Stimulated activated naive CD4-positive, alpha-beta T cell treated with Interleukin-2 at 50 U/mL for 16 hours (primary cell): ENCODE measurements around the gene PAPOLA.
A peak's percentile ranks its signal among the peaks of the same experiment; 100 is the strongest.

ENCODE experiments used
- DNase-seq: peaks from one replicate; lab custom pipeline; 2025; lab: John Stamatoyannopoulos, UW

Gene PAPOLA

DNA sequence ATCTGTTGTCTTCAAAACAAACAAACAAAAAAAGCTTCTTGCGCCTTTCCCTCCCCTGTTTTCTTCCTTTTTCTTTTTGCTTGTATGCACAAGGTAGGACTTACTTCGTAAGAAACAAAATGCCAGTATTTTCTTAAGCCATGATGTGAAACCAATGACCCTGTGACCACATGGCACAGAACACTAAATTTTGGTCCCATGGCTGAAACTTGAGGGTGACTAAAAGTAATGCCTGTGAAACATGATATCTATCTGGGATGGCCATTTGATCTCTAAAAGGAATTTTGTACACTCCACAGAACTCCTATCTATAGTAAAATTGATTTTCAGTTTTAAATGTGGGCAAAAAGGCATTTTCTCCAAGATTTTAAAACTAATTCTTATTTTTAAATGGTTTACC is 63.6 kb downstream of the PAPOLA start:
- DNase-seq, result no peak

DNA sequence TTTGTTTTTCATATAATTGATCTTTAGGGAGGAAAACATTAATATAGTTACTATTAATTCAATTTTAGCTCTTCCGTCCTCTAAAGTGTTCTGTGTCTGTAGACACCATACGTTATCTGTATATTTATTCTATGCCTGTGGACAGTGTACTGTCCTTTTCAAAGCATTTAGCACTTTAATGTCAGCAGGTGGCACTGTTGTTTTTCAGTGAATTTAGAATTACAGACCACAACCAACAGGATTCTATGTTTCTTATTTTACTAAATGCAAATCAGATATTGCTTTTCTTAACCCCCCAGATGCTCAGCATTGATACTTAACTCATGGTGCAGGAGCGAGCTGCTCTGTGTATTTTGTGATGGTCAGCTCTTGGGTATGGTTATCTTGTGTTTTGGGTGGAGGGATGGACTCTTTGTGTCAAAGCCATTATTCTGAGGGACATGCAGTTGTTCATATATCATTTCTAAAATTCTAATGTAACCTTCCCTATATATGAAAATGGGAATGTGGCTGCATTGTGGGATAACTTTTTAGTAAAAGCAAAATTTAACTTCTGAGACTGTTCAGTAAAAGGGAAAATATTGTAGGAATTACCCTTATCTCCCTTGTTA is 65.2 kb downstream of the PAPOLA start:
- no peak for DNase-seq

DNA sequence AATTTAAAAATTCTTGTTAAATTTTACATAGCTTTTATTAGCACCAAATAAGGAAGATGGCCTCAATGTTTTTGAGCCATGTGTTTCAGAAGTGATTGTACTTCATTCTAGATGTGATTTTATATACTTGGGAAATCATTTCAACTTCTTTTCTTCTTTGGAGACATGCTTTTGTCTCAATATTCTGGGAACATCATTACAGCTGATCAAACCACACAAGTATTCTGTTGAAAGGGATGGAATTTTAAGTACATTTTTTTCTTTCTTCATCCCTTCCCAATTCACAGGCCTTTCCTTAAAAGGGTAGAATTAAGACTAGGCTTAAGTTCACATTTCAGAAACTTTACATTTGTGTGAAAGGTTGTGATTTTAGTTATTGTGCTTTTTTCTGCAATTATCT is 66.4 kb downstream of the PAPOLA start:
- DNase-seq, result no peak

DNA sequence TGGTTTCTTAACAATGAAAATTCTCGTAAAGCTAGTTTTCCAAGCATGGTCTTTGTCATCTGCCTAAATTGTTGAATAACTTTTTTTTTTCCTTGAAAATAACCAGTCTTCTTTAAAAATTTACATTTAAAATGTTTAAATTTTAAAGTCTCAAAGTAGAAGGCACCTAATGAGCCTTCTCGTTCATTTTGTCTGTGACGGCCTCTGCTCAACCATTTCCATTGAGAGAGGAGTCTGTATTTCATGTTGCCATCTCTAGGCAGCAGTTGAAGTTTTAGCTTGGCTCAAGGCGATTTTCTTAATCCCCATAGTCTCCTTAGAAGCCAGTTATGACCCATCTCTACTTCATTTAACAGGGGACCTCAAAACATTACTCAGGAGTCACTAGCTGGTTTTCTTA is 69.1 kb downstream of the PAPOLA start:
- no peak for DNase-seq

DNA sequence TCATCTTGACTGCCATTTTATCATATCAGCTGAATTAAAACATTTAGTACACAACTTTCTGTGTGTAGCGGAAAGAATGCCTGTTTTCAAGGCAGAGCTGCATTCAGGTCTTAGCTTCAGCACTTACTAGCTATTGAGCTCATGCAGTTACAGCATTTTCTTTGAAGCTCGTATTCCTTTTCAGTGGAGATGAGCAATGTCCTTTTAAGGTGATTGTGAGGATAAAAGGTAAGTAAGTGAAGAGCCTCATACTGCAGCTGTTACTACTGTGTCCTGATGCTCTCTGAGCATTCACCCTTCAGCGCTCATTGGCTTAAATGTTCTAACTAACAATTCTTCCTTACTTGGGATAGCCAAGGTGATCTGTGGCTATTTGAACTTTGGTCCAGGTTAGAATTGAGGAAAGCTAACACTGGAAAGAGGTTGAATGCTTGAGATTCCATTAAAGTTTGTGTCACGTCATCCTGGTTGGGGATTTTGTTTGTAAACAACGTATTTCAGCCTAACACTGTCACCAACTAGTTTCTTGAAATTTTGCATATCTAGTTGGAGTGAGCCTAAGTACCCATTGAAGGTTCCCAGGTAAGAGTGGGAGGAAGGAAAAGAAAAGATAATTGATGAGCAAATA is 71.4 kb downstream of the PAPOLA start:
- DNase-seq, result no peak

DNA sequence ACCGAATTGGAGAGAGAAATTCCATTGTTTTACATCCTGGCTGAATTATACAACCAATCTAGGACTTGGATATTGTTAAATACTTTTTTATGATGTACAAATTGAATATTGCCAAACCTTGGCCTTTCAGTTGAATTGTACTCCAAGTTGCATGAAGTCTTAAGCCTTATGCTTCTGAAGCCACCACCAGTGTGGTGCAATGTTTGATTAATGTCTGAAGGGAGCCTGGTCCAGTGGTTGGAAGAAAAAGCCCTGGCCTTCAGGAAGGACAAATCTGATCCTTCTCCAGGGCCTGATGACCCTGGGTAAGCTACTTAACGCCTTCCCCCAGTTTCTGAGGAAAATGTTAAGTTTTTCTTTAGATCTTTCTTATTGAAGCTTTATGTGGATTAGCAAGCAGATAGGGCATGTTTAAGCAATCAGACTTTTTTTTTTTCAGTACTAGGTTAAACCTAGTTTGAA is 72.0 kb downstream of the PAPOLA start:
- DNase-seq, result no peak

DNA sequence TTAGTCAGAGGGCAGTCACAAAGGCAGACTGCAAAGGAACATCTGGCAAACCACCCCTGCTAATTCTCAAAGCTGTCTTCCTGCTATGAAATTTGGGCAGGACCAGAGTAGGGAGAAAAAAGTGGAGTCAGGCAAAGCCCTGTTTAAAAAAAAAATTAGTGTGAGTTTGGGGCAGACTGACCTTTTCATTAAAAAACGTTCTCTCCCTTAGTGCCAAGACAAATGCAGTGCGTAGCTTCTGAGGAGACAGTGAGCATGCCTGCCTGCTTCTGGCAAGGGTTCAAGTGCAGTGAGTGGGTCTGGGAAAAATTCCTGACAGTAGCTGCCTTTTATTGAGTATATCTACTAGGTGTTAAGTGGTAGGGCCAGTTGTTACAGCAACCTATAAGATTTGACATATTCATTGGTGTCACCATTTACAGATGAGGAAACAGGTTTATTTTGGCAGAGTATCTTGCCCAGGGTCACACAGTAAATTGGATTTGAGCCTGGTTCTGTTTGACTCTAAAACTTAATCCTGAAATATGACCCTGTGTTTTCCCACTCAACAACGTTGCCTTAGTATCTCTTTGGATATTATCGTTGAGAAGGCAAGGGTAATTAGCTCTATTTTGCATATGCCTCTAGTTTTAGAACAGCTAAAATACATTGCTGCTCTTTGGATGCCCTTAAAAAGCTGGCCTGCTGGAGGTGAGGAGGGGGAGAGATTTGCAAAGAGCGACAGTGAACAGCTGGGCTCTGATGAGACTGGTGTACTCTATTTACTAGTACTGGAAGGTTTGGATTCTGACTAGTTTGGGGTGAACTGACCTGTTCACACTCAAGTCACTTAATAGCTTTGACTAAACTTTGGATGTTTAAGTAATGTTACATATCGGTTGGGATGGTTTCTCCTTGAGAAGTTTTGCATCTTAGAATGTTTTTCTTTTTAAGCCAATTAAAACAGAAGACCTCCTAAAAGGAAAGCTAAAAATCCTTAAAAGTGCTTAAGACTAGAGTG is 72.8 kb downstream of the PAPOLA start:
- no peak for DNase-seq

DNA sequence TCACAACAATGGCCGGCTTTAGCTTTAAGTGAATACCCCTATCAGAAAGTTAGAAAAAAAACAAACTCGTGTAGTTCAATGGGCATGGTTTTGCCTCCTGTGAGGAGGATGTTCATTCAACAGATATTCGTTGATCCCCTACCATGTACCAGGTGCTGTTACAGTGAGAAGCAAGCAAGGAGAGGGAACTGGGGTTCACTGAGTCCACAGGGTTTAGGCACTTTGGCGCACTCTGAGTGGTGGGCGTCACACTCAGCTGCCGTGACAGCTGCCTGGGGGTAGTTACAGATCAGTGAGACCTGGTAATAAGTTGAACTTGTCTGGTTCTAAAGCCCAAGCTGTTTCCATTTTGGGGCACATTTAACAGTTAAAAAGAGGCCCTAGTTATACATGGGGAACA is 74.2 kb downstream of the PAPOLA start:
- no peak for DNase-seq

DNA sequence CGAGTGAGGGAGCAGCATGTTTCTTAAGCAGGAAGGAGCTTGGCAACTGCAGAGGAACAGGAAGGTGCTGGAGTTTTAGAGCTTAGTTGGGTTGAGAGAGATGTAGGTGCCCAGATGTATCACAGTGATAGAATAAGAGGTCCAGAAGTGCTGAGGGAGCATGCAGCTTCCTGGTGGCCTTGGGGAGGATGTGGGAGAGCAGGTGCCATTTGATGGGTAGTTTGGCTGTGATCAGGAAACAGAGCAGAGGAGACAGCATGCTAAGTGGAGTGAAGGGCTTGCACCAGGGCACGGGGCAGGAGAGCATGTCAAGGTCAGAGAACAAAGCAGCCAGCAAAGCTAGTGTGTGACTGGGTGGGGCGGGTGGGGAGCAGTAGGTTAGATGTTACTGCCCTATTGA is 74.8 kb downstream of the PAPOLA start:
- DNase-seq, result no peak

DNA sequence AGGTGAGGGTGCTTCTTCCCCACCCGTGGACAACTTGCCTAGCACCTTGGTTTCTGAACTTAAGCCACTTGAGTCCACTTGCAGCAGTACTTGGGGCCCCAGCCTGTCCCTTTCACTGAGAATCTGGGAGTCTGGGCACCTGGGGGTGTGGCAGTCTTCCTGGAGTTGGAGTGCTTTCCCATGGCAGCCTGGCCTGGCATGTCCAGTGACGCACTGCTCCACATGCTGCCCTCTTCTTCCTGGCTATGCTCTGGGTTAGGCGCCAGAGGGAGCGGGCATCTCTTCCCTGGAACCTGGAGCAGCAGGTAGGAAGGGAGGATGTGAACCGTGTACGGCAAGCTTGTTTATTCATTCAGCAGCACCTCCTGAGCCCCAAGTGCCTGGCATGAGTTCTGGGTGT is 76.4 kb downstream of the PAPOLA start:
- no peak for DNase-seq

DNA sequence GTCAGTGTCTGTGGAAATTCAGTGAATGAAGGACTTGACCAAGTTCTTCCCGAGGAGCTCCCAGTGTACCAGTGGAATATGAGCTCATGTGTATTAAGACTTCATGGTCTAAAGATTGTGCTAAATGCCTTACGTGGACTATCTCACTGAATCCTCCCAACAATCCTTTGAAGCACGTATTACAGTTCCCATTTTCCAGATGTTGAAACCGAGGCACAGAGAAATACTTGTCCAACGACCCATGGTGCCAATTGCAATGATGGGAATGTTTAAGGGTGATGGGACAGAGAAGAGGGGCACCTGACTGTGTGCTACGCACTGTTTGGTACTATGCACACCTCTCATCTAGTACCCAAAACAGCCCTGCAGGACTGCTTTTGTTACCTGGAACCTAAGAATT is 77.2 kb downstream of the PAPOLA start:
- DNase-seq, result no peak

DNA sequence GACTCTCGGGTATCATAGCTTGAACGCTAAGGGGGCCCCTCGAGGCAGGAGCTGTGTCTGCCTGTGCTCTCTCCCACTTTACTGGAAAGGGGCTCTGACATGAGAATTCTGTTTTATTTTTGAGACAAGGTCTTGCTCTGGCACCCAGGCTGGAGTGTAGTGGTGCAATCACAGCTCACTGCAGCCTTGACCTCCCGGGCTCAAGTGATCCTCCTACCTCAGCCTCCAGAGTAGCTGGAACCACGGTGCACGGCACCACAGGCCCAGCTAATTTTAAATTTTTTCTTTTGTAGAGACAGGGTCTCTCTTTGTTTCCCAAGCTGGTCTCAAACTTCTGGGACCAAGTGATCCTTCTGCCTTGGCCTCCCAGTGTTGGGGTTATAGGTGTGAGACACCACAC is 77.7 kb downstream of the PAPOLA start:
- DNase-seq, result no peak

DNA sequence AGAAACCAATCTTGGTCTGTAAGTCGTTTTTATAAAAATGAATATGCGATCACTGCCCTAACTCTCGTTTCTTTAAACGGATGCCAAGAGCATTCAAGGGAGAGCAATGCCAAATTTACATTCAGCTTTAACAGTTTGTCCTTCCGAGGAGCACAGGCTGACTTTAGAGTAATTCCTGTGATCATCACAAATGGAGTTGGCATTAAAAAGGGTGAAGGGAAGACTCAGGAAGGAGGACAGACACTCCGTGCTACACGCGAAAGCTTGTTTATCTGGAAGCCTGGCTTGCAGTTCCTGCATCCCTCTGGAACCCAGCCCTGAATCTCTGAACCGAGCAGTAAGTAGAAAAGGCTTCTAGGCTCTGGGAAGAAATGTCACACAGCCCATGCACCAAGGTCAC is 78.4 kb downstream of the PAPOLA start:
- no peak for DNase-seq

DNA sequence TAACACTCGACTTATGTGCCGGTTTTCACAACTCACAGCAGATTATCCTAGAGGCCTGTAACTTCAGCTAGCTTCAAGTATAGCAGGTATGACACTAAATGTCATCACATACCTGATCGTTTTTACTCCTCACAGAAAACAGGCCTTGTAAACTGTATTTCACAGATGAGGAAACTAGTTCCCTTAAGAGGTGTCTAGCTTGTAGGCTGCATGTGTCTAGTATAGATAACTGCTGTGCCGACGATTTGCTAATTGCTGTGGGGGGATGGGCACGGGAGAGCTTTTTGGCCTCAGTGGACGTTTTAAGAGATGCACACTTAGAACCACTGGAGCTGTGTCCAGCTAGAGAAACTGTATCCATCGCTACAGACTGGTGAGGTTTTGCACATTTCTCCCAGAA is 78.8 kb downstream of the PAPOLA start:
- no peak for DNase-seq

DNA sequence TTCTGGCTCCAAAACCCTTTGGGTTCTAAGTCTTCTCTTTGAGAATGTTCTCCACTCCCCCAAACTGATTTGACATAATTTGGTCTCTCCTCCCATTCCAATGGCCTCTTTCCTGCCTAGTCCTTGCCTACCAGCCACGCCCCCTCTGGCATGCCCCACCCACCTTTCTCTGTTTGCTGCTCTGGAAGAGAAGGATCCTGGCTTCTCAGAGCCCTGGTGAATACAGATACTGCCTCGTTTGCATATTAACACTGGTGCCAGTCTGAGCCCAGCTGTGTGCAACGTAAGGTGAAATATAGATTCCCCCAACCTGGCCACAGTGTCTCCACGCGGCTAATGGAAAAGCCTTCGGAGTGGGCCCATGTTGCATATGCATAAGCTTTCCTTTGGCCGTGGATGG is 79.7 kb downstream of the PAPOLA start:
- no peak for DNase-seq

DNA sequence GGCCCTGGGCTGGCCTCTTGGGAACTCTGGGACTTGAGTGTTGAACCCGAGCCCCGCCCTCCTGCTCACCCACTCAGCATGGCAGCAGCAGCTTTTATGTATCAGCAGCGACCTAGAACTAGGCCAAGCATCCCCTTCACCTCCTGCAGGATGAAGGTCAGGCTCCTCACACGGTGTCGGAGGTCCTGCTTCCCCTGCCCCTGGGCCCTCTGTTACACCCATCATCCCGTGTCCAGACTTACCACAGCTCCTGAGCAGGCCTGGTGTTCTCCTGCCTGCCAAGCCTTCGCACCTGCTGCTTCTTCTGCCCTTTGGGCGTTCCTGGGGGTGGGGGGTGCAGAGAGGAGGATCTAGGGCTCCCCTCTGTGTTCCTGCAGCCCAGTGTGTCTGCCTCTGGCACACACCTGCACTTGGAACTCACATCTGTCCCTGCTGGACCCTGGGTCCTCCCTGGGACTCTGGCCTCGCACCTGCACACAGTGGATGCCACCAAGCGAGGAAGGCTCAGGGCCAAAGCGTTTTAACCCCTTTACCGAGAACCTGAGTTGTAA is 80.3 kb downstream of the PAPOLA start:
- DNase-seq, result no peak

DNA sequence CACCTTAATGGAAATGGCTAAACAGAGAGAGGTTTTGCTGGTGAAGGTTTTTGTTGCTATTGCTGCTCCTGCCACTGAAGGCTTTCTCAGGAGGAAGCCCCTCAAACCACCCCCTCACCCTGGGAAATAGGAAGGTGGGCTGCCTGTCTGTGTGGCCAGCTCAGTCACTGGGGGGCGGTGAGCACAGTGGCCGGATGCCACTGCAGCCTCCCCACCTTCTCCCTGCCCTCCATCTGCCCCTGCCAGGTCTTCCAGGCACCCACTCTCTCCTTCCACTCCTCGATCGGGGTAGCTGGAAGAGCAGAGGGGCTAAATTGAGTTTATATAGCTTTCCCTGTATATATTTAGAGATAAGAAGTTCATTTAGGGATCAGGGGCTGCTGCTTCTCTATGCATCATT is 80.8 kb downstream of the PAPOLA start:
- DNase-seq, result no peak

DNA sequence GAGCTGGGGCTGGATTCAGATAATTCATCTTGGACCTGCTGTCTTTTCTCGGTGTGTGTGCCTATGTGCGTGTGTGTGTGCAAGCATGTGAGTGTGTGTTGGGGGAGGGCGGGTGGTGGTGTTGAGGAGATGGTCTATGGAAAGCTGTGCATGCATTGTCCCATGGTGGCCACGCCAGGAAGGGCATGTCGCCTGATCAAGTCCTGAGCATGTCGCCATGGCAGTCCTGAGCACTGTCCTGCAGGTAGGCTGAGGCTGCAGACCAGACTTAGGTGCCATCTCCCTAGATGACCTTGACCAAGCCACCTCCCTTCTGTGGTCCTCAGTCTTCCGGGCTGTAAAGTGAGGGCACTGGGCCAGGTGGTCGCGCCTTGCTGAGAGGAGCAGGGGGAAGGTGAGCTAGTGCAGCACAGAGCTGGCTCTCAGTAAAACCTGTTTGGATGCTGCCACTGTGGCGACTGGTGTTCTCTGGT is 81.4 kb downstream of the PAPOLA start:
- no peak for DNase-seq

DNA sequence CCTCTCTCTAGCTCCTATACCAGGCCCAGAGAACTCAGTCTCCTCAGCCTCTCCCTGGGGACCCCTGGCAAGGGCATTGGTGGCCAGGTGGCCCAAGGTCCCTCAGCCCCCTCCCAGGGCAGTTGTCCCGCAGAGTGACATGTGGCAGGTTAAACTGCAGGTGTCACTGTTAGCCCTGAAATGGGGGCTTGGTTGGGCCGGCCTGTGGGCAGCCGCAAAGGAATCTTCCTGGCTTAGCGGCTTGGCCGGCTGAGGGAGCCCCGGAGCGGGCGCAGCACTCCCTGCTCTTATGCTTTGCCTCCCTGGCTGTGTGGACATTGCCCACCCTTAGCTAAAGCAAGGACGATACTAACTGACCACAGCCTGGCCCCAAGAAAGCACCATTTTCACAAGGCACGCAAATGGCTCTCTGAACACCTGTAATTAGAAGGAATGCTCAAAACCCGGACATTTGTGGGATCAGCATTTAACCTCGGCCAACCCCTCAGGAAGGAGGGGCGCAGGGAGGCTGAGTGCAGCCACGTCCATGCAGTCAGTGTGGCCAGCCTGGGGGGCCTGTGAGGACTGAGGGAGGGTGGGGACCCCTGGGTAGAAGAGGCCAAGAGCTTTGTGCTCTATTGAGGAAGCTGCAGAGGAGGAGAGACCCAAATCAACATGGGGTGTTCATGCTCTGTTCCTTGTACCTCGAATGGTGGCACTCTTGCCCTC is 82.2 kb downstream of the PAPOLA start:
- DNase-seq, result peak; percentile 3

DNA sequence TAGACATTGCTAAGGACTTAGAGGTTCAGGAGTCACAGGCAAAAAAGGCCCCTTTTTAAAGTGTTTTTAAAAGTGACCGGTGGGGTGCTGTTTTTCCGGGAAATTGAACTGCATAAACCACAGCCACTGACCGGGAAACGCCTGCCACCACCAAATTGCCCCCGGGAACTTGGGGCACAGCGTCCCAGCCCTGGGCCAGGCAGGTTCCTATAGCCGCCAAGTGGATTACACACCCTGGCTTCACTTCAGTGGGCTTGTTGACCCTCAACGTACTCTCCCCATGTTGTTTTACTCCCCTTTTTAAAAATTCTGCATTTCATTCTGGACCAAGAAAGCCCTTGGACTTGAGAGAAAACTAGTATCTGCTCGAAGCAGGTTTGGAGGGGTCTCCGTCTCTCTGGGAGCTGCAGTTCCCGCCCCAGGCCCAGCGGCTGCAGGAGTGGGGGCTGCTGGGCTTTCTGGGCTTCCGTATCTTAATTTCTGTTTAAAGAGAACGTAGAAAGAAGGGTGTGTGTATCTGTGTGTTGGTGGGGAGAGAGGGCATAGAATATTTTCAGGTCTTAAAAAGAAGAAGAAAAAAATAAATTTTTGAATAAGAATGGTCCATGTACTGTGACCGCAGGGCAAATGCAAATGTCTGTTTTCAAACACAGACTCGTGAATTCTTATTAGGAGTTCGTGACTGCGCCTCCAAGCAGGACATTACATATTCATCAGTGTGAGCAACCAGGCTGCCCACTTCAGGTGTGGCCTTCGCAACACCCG is 82.9 kb downstream of the PAPOLA start:
- no peak for DNase-seq

DNA sequence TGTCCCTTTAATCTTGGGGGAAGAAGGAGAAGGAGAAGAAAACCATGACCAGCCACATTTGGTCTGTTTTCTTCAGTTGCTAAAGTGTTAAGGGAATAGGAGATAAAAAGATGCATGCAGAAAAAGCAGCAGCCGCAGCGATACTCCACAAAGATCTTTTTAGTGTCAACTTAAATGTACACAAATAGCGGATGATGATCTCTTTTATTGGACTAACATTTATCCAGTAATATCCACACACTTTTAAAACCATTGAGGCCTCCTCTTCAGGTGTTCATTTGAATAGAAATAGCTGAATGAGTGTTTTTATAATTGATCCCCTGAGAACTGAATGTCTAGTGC is 83.5 kb downstream of the PAPOLA start:
- no peak for DNase-seq
